IPS-15b (cell line): ENCODE results near the gene CDT1.
A peak's percentile ranks its signal among the peaks of the same experiment; 100 is the strongest.
"Not testable (repeated sequence)": the region's sequence is repeated elsewhere in the genome, so short reads cannot be mapped to it uniquely, and the experiment has no call there.

Source experiments
- H3K27me3 ChIP-seq: one replicate; pipeline ENCODE4 v1.6.1; 2013; ENCODE audit warnings: low read length; ENCODE audit not compliant: control insufficient read depth, insufficient read depth
- H3K36me3 ChIP-seq: one replicate; pipeline ENCODE4 v1.6.1; 2013; ENCODE audit warnings: low read length; ENCODE audit not compliant: control insufficient read depth, insufficient read depth
- H3K4me1 ChIP-seq: one replicate; pipeline ENCODE4 v1.6.1; 2013; ENCODE audit warnings: mild to moderate bottlenecking, low read length; ENCODE audit not compliant: control insufficient read depth, insufficient read depth
- H3K4me3 ChIP-seq: one replicate; pipeline ENCODE4 v1.5.1; 2013; ENCODE audit warnings: low read depth, low read length
- H3K9ac ChIP-seq: one replicate; pipeline ENCODE4 v1.6.1; 2013; ENCODE audit warnings: low read depth, mild to moderate bottlenecking, low read length
- H3K9me3 ChIP-seq: one replicate; pipeline ENCODE4 v1.6.1; 2013; ENCODE audit warnings: mild to moderate bottlenecking, low read length; ENCODE audit not compliant: control insufficient read depth, insufficient read depth

CDT1 gene

DNA sequence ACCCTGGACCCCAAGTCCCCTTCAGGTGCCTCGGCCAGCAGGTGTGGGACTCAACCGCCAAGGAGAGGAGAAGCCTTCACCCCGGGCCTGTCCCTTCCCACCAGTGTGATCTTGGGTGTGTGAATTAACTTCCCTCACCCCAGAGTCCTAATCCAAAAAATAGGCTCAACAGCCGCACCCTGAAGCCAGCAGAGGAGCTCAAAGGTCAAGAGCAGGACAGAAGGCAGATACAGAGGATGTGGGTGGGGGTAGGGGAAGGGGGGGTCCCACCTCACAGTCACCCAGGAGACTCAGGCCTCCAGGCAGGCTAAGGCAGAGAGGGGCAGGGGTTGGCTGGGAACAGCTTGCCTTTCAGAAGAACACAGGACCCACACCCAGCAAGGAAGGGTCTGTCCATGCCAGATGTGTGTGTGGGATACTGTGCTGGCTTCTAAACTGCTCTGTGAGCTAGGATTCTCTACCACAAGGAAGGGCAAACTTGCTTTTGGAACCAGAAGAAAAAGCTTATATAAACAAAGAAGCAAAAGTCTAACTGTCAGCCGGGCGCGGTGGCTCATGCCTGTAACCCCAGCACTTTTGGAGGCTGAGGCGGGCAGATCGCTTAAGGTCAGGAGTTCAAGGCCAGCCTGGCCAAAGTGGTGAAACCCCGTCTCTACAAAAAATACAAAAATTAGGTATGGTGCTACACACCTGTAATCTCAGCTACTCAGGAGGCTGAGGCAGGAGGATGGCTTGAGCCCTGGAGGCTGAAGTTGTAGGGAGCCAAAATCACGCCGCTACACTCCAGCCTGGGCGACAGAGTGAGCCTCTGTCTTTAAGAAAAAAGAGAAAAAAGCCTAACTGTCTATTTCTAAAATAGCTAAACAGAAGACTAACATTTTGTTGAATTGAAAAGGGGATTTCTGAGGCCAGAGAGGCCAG is 23.2 kb upstream of the CDT1 start:
- Histone ChIP-seq H3K4me3 (no peak overlapping the region), H3K36me3 (no peaks in the 10 kb centered on the region), H3K9me3 (no peaks in the 10 kb centered on the region), H3K9ac (peak overlapping the region; percentile 37), H3K4me1 (peaks cover 4% of the 10 kb centered on the region), H3K27me3 (no peaks in the 10 kb centered on the region)

GRCh38 chr16:88781140-88782077 is 22.2 kb upstream of the CDT1 start:
- H3K9me3 ChIP-seq: no peaks in the 10 kb centered on the region
- no peak overlapping the region for H3K4me3 ChIP-seq
- H3K4me1 ChIP-seq: peaks cover 4% of the 10 kb centered on the region
- H3K27me3 ChIP-seq: no peaks in the 10 kb centered on the region
- H3K36me3 ChIP-seq: no peaks in the 10 kb centered on the region
- no peak overlapping the region for H3K9ac ChIP-seq

GRCh38 chr16:88782454-88783390 is 20.9 kb upstream of the CDT1 start:
- Histone ChIP-seq H3K4me3 (no peak overlapping the region), H3K27me3 (no peaks in the 10 kb centered on the region), H3K9ac (peak overlapping the region; percentile 37), H3K36me3 (no peaks in the 10 kb centered on the region), H3K9me3 (no peaks in the 10 kb centered on the region), H3K4me1 (peaks cover 4% of the 10 kb centered on the region)

DNA sequence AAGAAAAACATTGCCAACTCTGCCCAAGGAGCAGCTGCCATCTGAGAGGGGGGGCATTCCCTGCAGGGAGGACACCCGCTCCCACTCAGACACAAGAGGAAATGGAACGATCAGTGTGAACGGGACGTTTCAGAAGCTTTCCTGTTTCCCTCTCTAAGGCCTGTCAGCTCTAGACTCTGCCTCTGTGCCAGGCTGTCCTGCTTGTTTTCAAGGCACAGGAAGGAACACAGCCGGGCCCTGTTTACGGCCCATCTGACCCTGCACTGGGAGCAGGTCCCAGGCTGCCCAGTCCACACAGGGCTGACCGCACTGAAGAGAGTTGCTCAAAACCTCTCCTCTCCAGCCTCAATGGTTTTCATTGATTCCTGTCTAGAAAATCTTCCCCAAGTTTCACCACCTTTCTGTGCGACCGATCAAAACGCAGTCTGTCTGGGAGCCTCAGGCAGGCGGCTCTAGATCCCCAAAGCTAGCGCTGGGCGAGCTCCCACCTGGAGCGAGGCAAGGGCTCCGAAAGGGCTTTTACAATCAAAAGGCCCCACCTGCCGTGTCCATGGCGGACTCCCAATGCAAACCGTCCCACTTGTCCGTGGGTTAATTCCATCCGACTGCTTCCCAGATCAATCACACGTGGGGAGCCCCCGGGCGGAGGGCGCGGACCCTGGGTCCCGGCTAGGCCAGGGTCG is 20.1 kb upstream of the CDT1 start:
- peaks cover 2% of the 10 kb centered on the region for H3K4me1 ChIP-seq
- H3K9me3 ChIP-seq: no peaks in the 10 kb centered on the region
- H3K36me3 ChIP-seq: no peaks in the 10 kb centered on the region
- H3K4me3 ChIP-seq: peak overlapping the region; percentile 30
- no peaks in the 10 kb centered on the region for H3K27me3 ChIP-seq
- peak overlapping the region; percentile 37 for H3K9ac ChIP-seq

- Histone ChIP-seq H3K27me3 (no peaks in the 10 kb centered on the region), H3K36me3 (no peaks in the 10 kb centered on the region), H3K4me3 (peak overlapping the region; percentile 30), H3K9me3 (no peaks in the 10 kb centered on the region), H3K4me1 (peaks cover 2% of the 10 kb centered on the region), H3K9ac (no peak overlapping the region)
These were observed 19.3 kb upstream of the CDT1 start for GRCh38 chr16:88784074-88784855.

DNA sequence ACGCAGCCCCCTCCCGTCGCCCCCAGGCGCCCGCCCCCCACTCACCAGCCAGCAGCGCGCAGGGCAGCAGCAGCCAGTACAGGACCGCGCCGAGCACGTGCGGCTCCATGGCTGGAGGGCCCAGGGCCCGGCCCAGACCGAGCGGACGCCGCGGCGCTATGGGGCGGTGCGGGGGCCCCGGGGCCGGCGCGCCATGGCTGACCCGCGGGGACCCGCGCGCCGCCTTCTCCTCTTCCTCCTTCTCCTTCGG is 18.8 kb upstream of the CDT1 start:
- Histone ChIP-seq H3K36me3 (no peaks in the 10 kb centered on the region), H3K27me3 (no peaks in the 10 kb centered on the region), H3K9ac (no peak overlapping the region), H3K4me3 (no peak overlapping the region), H3K4me1 (peaks cover 2% of the 10 kb centered on the region), H3K9me3 (no peaks in the 10 kb centered on the region)

- H3K27me3 ChIP-seq: no peaks in the 10 kb centered on the region
- H3K4me3 ChIP-seq: peak within 1 kb of the TSS; percentile 30
These were observed 18.3 kb upstream of the CDT1 start, which contains the start of gene PIEZO1 for GRCh38 chr16:88785106-88785924. Gene PIEZO1, minus strand, starts transcription at chr16:88785220. Its CDS starts 256 bp downstream, at chr16:88784964.

DNA sequence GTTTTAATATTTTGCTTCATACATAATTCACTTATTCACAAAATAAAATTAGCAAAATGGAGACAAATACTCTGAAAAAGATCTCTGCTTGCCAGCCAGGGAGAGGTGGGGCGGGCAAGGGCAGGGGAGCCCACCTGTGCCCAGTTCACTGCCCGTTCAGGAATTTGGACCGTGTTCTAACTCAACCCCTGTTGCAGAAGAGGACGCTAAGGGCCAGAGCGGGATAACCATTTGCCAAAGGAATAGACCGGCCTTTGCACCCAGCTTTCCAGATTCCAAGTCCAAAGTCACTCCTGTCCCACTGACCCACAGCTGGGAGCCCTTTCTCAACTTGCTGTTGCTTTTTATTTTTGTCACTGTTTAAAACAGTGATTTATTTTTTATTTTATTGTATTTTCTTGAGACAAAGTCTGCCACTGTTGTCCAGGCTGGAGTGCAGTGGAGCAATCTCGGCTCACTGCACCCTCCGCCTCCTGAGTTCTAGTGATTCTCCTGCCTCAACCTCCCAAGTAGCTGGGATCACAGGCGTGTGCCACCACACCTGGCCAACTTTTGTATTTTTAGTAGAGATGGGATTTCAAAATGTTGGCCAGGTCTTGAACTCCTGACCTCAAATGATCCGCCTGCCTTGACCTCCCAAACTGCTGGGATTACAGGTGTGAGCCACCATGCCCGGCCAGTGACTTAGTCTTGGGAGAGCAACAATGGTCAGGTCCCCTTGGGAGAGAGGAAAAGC is 15.8 kb upstream of the CDT1 start:
- Histone ChIP-seq H3K27me3 (no peaks in the 10 kb centered on the region), H3K4me1 (peaks cover 2% of the 10 kb centered on the region), H3K9ac (no peak overlapping the region), H3K4me3 (no peak overlapping the region), H3K9me3 (no peaks in the 10 kb centered on the region), H3K36me3 (no peaks in the 10 kb centered on the region)

More at GRCh38 chr16:88785106-88785924, 18.3 kb upstream of the CDT1 start, which contains the start of gene PIEZO1:
- Histone ChIP-seq H3K9me3 (no peaks in the 10 kb centered on the region), H3K9ac (no peak within 1 kb of the TSS), H3K36me3 (no peaks in the 10 kb centered on the region), H3K4me1 (peaks cover 2% of the 10 kb centered on the region)

DNA sequence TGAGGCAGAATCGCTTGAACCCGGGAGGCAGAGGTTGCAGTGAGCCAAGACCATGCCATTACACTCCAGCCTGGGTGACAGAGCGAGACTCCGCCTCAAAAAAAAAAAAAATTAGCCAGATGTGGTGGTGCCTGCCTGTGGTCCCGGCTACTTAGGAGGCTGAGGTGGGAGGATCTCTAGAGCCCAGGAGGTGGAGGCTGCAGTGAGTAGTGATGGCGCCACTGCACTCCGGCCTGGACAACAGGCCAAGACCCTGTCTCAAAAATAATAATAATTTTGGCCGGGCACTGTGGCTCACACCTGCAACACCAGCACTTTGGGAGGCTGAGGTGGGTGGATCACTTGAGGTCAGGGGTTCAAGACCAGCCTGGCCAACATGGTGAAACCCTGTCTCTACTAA is 14.8 kb upstream of the CDT1 start:
- not testable (repeated sequence) for H3K4me1 ChIP-seq, H3K4me3 ChIP-seq, H3K36me3 ChIP-seq, H3K9ac ChIP-seq, H3K9me3 ChIP-seq, H3K27me3 ChIP-seq
